ENCODE data around the gene LIF. TPM values are rescaled to one million over a fixed set of nuclear protein-coding genes. Genes with fewer than 3 reads are reported as not detected.
A peak's percentile ranks its signal among the peaks of the same experiment; 100 is the strongest.

Gene LIF
- total RNA-seq, 2 experiments from 2014 or later, result 0.06 TPM; not detected in 1

GRCh38 chr22:30289980-30290313 lies 43.4 kb upstream of the LIF start:
- Histone ChIP-seq H3K4me1 (ENCODE audit: insufficient read depth, low read length, poor library complexity, severe bottlenecking) (peaks cover 31% of the 10 kb centered on the region), H3K36me3 (ENCODE audit: insufficient read depth, low read length) (peaks cover 11% of the 10 kb centered on the region; the same call in 1 of the 2 replicates), H3K4me2 (ENCODE audit: low read length) (peak overlapping the region; percentile 82), H4K20me1 (ENCODE audit: insufficient read depth, low read length) (no peaks in the 10 kb centered on the region), H3K4me3 (ENCODE audit: low read depth, low read length, poor library complexity, severe bottlenecking) (peak overlapping the region; percentile 71), H3K27ac (ENCODE audit: low read depth, low read length, poor library complexity, severe bottlenecking) (peak overlapping the region; percentile 64), H3K9me2 (ENCODE audit: insufficient read depth, low read length) (no peaks in the 10 kb centered on the region), H2AFZ (ENCODE audit: low read length) (peak overlapping the region; percentile 66; the same call in 1 of the 2 replicates), H3K79me2 (ENCODE audit: insufficient read depth, low read depth, low read length) (no peaks in the 10 kb centered on the region), H3K9me3 (ENCODE audit: low read length) (no peaks in the 10 kb centered on the region)
- intact Hi-C loops (cut with micrococcal nuclease; ENCODE audit: unreplicated experiment), result loop anchor here (1.0 to 10.0 kb wide), 2 partner anchors 37 to 195 kb away; no protein-coding TSS in a partner anchor
- ChIA-PET CTCF (ENCODE audit: unreplicated experiment) (interaction anchor here (0.7 kb wide), 1 partner anchor 97 kb away, joined by 3 read pairs; the partner anchor contains the start of gene RNF215), POLR2A (interaction anchor here (0.5 to 3.3 kb wide), 4 partner anchors 11 to 149 kb away, joined by 3 to 14 read pairs (median 3); partner anchors contain the start of gene TBC1D10A)
- peak; percentile 35; the same call in 1 of the 2 replicates for TF ChIP-seq CTCF (conservative IDR thresholded peaks at IDR 0.05; ENCODE audit: low read length)
- no peak for TF ChIP-seq EZH2phosphoT487 (IDR thresholded peaks at IDR 0.05; ENCODE audit: borderline replicate concordance, low read depth, low read length)
- DNase-seq (ENCODE audit: low spot score), result no peak
- no TSS peak for BruUV-seq (replicated peaks)

- no peaks in the 10 kb centered on the region for H3K79me2 ChIP-seq (ENCODE audit: insufficient read depth, low read depth, low read length)
- H3K27ac ChIP-seq (ENCODE audit: low read depth, low read length, poor library complexity, severe bottlenecking), result peak within 1 kb of the TSS; percentile 64
- no TSS peak for BruUV-seq (replicated peaks)
- no peaks in the 10 kb centered on the region for H3K9me2 ChIP-seq (ENCODE audit: insufficient read depth, low read length)
- peak within 1 kb of the TSS; percentile 66 for H2AFZ ChIP-seq (ENCODE audit: low read length)
- no peaks in the 10 kb centered on the region for H4K20me1 ChIP-seq (ENCODE audit: insufficient read depth, low read length)
- ChIA-PET POLR2A (interaction anchor here (0.5 to 3.3 kb wide), 5 partner anchors 11 to 1794 kb away, joined by 3 to 14 read pairs (median 3); partner anchors contain the start of gene TBC1D10A), CTCF (ENCODE audit: unreplicated experiment) (interaction anchor here (0.7 to 2.2 kb wide), 4 partner anchors 11 to 98 kb away, joined by 3 to 9 read pairs (median 4); partner anchors contain the start of gene RNF215)
- peak within 1 kb of the TSS; percentile 82 for H3K4me2 ChIP-seq (ENCODE audit: low read length)
- H3K4me1 ChIP-seq (ENCODE audit: insufficient read depth, low read length, poor library complexity, severe bottlenecking), result peaks cover 31% of the 10 kb centered on the region
- peaks cover 11% of the 10 kb centered on the region; the same call in 1 of the 2 replicates for H3K36me3 ChIP-seq (ENCODE audit: insufficient read depth, low read length)
- peak within 1 kb of the TSS; percentile 71 for H3K4me3 ChIP-seq (ENCODE audit: low read depth, low read length, poor library complexity, severe bottlenecking)
- no peaks in the 10 kb centered on the region for H3K9me3 ChIP-seq (ENCODE audit: low read length)
- intact Hi-C loops (cut with micrococcal nuclease; ENCODE audit: unreplicated experiment), result loop anchor here (1.0 to 10.0 kb wide), 2 partner anchors 38 to 195 kb away; no protein-coding TSS in a partner anchor
- no peak for TF ChIP-seq EZH2phosphoT487 (IDR thresholded peaks at IDR 0.05; ENCODE audit: borderline replicate concordance, low read depth, low read length)
- TF ChIP-seq CTCF (conservative IDR thresholded peaks at IDR 0.05; ENCODE audit: low read length), result no peak
- peak; percentile 83 for DNase-seq (ENCODE audit: low spot score)
Measured at GRCh38 chr22:30289141-30289979, 42.8 kb upstream of the LIF start, which contains the start of gene CASTOR1. TSS of gene CASTOR1 (minus strand) at chr22:30289505. CDS start at chr22:30289497, 8 bp downstream.

All from OCI-LY7 (cell line).